Stimulated activated CD8-positive, alpha-beta memory T cell treated with anti-CD3 and anti-CD28 coated beads, Interleukin-15, amount 100 ng/mL, for 24 hours (primary cell): Measurements from ENCODE around the gene SIX6.

Experiments
- DNase-seq: peaks from one replicate; pipeline ENCODE4 v3.0.0-alpha.2; 2020; ENCODE audit warnings: low read depth

SIX6 gene

DNA sequence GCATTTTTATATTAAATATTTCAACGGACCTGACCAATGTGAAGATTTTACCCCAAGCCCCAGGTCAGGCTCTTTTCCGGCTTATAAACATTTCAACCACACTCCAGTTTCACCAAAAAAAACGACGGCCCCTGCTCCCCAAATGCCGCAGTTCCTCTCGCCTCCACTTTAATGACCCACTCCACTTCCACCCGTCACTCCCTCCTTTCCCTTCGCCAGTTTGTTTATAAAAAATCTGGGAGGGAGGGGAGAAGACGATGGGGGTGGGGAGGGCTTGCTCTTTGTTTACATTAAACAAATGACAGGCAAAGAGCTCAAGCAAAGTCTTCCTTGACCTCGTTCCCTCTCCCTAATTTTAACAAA, 5.4 kb downstream of the SIX6 start:
- DNase-seq, result no peak

DNA sequence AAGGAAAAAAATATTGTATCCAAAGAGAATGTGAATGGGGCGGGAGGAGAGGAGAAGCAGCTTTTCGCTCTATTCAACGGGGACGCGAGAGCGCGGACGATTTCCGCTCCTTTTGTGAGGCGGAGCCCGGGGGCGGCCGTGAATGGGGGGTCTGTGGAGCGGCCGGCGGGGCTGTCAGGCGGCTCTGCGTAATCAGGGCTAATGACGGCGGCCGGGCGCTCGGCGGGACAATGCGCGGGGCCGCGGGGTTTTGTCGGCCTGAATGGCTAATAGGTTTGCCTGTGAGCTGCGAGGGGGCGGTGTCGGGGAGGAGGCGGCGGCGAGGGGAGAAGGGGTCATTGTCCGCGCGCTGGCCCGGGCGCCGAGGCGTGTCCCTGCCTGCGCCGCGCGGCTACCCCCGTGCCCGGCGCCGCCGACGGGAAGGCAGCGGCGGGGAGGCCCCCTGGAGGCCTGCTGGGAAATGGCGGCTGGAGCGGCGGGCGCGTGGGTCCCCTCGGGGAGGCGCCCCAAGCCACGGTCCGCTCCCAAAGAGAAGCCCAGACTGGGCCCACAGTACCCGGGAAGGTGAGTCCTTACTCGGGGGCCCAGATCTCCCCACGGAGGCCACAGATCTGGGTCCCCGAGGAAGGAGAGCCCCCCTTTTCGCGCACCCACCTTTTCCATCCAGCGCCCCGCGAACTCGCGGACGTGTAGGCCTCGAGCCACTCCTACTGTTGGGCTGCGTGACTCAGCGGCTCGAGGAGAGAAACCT, 6.0 kb downstream of the SIX6 start:
- DNase-seq, result no peak

GRCh38 chr14:60515511-60516289, 6.8 kb downstream of the SIX6 start:
- no peak for DNase-seq

GRCh38 chr14:60532442-60532841, 23.5 kb downstream of the SIX6 start:
- DNase-seq, result no peak

- no peak for DNase-seq
These were observed 28.7 kb downstream of the SIX6 start for GRCh38 chr14:60537663-60538062.

DNA sequence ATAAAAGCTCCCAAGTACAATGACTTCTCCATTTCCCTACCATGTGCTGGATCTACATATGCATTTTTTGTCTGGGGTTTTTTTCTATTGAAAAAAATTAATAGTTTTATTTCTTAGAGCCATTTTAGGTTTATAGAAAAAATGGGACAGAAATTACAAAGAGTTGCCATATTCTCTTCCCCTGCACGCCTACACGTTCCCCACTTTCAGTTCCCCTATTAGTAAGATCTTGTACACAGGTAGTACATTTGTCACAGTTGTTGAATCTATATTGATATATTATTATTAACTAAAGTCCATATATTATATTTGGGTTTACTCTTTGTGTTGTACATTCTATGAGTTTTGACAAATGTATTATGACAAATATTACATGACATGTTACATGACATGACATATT, 35.7 kb downstream of the SIX6 start:
- DNase-seq, result no peak

GRCh38 chr14:60553808-60554207, 44.9 kb downstream of the SIX6 start:
- no peak for DNase-seq

- no peak for DNase-seq
These were observed 53.1 kb downstream of the SIX6 start for GRCh38 chr14:60561845-60562746.
